GM19099 (cell line): ENCODE measurements around the gene AKAP6.

Experiments used
- POLR2A ChIP-seq: IDR thresholded peaks from 3 replicates; pipeline ENCODE4 v1.6.1; 2011; ENCODE audit warnings: low read depth; ENCODE audit not compliant: insufficient read length; ENCODE audit errors: extremely low read depth

AKAP6 gene

DNA sequence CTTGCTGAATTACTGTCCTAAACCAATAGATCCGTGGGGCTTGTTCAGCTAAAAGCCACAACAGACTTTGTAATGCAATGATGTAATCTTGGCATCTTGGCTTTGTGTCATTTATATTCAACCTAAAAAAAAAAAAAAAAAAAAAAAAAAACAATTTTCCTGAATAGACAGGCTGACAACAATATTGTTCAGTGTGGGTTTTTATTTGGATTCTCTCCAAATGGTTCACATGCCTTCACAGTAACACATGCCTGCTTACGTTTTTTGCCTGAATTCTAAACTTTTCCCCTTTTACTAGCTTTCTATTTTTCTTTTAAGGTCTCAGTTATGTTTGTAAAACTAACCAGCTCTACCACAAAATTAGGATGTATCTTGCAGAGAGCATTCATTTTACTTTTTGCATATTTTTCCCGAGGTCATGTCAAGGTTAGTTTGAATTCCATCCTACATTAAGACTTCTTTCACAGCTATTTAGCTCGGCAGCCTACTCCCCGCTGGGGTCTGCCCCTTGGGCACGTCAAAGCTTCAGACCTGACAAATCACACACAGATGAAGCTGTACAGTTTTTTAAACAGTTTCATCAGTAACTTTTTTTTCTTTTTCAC, 395.9 kb downstream of the AKAP6 start:
- no peak for TF ChIP-seq POLR2A

DNA sequence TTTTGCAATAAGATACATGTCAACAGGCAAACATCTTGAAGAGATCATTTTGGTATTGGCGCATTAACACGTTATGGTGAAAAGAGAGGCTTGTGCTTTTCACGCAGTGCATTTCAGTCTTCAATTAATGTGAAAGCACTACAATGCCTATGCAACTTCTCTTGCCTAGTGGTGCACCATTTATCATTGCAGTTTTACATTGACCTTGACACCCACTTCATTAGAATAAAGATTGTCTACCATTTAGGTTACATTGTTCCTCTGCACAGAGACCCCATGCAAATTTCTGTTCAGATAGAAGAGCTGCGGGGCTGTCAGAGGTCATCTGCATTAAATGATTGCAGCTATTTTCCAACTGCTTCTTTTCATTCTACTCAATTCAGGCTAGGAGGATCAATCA, 397.4 kb downstream of the AKAP6 start:
- TF ChIP-seq POLR2A: no peak

DNA sequence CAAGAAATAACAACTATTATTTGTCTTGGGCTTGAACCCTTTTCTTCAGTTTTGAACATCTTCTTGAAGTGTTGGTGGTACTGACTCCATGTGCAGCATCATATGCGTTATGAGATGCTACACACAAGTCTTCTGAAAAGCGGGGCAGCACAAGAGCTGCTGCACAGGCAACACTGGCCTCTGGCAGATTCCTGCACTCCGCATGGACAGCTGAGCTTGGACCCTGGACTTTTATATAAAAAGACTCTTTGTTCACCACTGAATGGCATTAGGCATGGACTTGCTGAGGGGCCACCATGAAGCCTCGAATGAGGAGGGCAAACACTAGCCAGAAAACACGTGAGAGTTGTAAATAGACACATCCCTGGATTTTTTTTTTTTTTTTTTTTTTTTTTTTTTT, 398.7 kb downstream of the AKAP6 start:
- no peak for TF ChIP-seq POLR2A

DNA sequence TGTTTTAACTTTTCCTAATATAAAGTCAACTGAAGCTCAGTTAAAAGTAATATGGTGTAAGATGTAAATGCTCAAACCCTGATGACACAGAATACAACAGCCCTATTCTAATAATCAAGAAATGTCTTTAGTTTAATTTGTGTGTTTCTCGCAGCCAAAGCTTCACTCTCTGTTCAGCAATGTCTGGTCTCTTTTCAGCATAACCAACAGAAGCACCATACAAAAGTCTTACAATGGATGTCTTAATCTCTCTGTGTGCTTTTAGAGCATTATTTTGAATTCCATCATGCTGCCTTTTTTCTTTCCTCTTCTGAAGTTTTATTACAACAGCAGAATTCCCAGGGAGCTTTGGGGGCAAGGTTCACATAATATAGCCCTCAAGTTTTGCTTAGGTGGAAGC, 399.4 kb downstream of the AKAP6 start:
- TF ChIP-seq POLR2A: no peak

- TF ChIP-seq POLR2A: no peak
Measured at GRCh38 chr14:32728976-32729375, 399.9 kb downstream of the AKAP6 start.

GRCh38 chr14:32731249-32731648, 402.2 kb downstream of the AKAP6 start:
- no peak for TF ChIP-seq POLR2A

- no peak for TF ChIP-seq POLR2A
Measured at GRCh38 chr14:32733015-32733414, 403.9 kb downstream of the AKAP6 start.

GRCh38 chr14:32734261-32734660, 405.2 kb downstream of the AKAP6 start:
- no peak for TF ChIP-seq POLR2A

GRCh38 chr14:32737621-32738020, 408.5 kb downstream of the AKAP6 start:
- TF ChIP-seq POLR2A: no peak

DNA sequence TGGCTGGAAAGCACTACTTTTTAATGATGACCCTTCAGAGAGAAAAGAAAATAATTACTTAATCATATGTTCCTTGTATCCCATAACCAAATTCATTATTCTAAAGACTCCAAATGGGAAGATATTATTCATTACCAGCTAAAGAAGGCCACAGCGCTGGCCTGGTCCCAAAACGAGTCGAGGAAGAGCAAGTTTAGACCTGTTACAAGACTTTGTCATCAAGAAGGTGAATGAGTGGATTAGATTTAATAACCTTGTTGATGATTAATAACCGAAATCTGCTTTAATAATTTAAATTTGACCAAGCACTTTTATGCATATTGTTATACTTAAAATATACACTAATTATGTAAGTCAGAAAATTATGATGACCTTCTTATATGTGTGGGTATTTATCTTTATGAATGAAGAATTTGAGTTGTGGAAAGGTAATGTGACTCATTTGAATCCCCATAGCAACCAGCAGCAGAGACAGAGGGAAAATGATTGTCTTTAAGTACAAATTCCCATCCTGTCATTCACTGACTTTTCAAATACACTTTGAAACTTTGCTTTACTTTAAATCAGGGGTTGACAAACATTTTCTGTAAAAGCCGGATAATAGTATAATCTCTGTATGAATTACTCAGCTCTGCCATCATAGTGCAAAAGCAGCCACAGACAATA, 409.2 kb downstream of the AKAP6 start:
- TF ChIP-seq POLR2A: no peak

GRCh38 chr14:32744811-32745445, 415.8 kb downstream of the AKAP6 start:
- TF ChIP-seq POLR2A: no peak

DNA sequence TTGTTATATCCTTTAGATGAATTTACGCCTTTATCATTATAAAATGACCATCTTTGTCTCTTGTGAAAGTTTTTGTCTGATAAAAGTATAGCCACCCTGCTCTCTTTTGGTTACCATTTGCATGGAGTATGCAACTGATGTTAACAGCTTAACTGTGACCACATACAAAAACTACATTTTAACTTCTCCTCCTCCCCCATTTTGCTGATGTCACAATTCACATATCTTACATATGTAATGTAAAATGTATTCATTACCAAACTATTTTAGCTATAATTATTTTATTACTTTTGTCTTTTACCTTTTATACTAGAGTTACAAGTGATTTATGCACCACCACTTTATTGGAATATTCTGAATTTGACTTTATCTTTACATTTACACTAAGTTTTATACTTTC, 425.1 kb downstream of the AKAP6 start:
- no peak for TF ChIP-seq POLR2A

DNA sequence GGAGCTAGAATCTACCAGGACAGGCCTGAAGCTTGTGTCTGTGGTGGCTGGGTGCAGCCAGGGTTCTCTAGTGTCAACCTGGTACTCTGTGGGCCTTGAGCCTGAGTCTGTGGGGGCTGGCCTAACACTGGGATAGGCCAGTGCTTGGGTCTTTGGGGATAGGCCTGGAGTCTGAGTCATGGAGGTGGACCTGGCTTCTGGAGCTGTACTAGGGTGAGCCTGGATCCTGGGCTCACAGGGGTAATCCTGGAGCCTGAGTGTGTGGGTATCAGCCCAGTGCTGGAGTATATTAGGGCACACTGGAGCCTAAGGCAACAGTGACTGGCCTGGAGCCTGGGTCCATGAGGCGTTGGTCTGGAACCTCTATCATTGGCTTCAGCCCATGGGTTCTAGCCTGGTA, 427.1 kb downstream of the AKAP6 start:
- no peak for TF ChIP-seq POLR2A

DNA sequence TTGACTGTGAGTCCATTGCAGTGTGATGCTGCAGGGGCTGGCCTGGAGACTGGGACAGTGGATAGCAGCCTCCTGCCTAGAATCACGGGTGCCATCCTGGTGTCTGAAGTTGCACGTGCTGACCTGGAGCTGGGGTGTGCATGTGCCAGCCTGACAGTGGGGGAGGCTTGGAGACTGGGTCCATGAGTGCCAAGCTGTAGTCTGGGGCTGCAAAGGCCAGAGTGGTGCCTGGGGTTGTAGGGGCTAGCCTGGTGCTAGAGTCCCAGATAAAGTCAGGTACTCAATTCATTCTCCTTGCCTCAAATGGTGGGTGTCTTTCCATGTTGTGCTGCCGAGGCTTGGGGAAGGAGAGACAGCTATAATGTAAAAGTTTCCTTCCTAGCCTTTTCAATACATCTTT, 427.7 kb downstream of the AKAP6 start:
- TF ChIP-seq POLR2A: no peak

GRCh38 chr14:32757568-32757967, 428.5 kb downstream of the AKAP6 start:
- no peak for TF ChIP-seq POLR2A

DNA sequence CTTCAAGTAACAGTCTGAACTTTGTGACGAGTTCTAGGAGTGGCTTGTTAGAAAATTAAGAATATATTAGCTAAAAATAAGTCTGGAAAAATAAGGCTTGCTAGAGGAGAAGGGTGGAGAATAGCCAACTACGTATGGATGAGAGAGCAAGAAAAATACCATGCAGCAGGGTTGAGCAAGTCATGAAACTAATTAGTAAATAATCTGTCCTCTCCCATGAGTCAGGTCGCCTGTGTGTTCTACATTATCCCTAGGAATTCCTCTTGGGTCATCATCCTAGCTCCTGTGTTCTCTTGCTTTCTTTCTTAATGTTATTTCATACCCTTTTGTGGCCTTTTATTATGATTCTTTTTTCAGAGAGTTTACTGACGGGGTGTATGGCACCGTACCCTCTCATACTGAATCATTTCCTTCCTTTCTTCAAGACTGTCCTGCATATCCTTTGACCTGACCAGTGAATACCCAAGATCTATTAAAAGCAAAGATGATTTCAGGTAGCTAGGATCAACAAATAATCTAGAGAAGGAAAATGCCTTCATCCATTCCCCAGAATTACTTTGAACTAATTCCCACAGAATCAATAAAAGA, 432.4 kb downstream of the AKAP6 start:
- TF ChIP-seq POLR2A: no peak

DNA sequence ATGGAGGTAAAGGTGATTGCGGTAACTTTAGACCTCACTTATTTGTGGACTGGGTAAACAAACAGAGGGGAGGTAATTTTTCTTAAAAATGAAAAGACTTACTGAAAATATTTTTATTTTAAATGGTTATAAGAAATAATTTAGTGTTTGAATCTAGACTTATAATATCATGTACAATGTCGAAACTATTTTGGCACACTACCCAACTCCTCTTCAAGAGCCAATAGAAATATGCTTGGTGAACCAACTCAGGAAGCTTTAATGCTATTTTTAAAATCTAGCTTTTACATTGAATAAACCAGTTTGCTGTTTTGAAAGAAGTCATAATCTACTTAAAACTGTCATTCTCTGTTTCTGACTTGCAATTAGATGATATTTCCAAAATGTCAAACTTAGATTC, 433.8 kb downstream of the AKAP6 start:
- TF ChIP-seq POLR2A: no peak

- TF ChIP-seq POLR2A: no peak
Measured at GRCh38 chr14:32763673-32764072, 434.6 kb downstream of the AKAP6 start.
